Erythroblast (primary cell): ENCODE measurements around the gene MED12L.

Source experiments
- GATA1 ChIP-seq: IDR thresholded peaks from 2 replicates; pipeline ENCODE4 v1.6.1; 2011; ENCODE audit warnings: low read depth, mild to moderate bottlenecking, control low read depth, low read length, moderate library complexity
- POLR2A ChIP-seq: IDR thresholded peaks from 2 replicates; pipeline ENCODE4 v1.6.1; 2011; ENCODE audit warnings: mild to moderate bottlenecking, low read length

DNA sequence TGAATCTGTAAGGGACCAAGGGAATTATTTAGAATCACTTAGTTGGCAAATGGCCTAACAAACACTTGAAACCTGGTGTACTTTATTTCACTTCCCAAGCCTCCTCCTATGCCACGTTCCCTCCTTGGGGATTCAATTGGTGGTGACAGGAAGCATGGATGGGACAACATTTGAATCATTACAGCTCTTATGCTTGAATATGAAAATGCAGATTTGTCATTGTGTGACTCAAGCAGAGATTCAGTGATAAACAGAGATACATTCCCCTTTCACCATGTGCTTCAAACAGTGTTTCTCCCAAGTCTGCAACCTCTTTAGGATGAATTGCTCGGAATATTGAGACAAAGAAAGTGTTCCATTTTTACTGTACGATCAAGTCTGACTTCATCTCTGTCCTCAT, 32.7 kb upstream of the MED12L start:
- TF ChIP-seq POLR2A (no peak), GATA1 (no peak)
